K562 (cell line): ENCODE data around the gene TRMT112. TPM values are rescaled to one million over a fixed set of nuclear protein-coding genes. Genes with fewer than 3 reads are reported as not detected.

Experiments
- CTBP1 ChIP-seq: fragments of 450-650 bp; IDR thresholded peaks from 2 replicates; pipeline ENCODE4 v1.6.1; 2016; ENCODE audit warnings: borderline replicate concordance
- FOXK1 ChIP-seq: sonication (generic); formaldehyde crosslinking; IDR thresholded peaks from 2 replicates; pipeline ENCODE4 v1.8.0; 2022; ENCODE audit warnings: missing genetic modification reagents, mild to moderate bottlenecking, borderline replicate concordance
- HCFC1 ChIP-seq: IDR thresholded peaks from 2 replicates; pipeline ENCODE4 v1.6.1; 2012; ENCODE audit warnings: low read depth, low read length, improper control_type of control experiment
- ILF3 ChIP-seq: fragments of 450-650 bp; IDR thresholded peaks from 2 replicates; pipeline ENCODE4 v1.6.1; 2018; ENCODE audit warnings: antibody characterized with exemption, mild to moderate bottlenecking, moderate library complexity, borderline replicate concordance
- KHSRP ChIP-seq: fragments of 450-650 bp; IDR thresholded peaks from 2 replicates; pipeline ENCODE4 v1.6.1; 2017
- MEF2D ChIP-seq: conservative IDR thresholded peaks from 2 replicates; pipeline ENCODE4 v1.6.1; 2016; ENCODE audit warnings: low read depth, missing genetic modification characterization, missing compliant biosample characterization
- MLX ChIP-seq, 2 experiments: fragments of 450-650 bp in 1 of 2; sonication (generic) in 1 of 2; formaldehyde crosslinking; conservative IDR thresholded peaks; 2 replicates each; pipeline versions ENCODE4 v1.4.0 to v1.8.1; 2020 to 2022; ENCODE audit warnings: mild to moderate bottlenecking in 1 of 2, missing genetic modification reagents in 1 of 2
- MYNN ChIP-seq, 2 experiments: sonication (generic); formaldehyde crosslinking in 1 of 2; IDR thresholded peaks; 2 replicates each; pipeline versions ENCODE4 v1.5.0 to v1.6.1; 2016 to 2020; ENCODE audit warnings: antibody characterized with exemption in 1 of 2, missing genetic modification reagents in 1 of 2
- RBBP5 ChIP-seq: fragments of 200-600 bp; sonication (generic); IDR thresholded peaks from 2 replicates; pipeline ENCODE4 v1.6.1; 2012; ENCODE audit warnings: borderline replicate concordance, mild to moderate bottlenecking, low read length, control low read depth, inconsistent platforms; ENCODE audit not compliant: insufficient read depth, poor library complexity, severe bottlenecking
- SIX5 ChIP-seq, 2 experiments: IDR thresholded peaks; 2 replicates each; pipeline ENCODE4 v1.6.1; 2011; ENCODE audit warnings: low read length in 2 of 2, borderline replicate concordance in 1 of 2, low read depth in 1 of 2, mild to moderate bottlenecking in 1 of 2, moderate library complexity in 1 of 2; ENCODE audit not compliant: insufficient read depth in 1 of 2
- polyA plus RNA-seq, 8 experiments: library from polyadenylated mRNA; depleted of rRNA in 4 of 8; stranded (reverse) in 5 of 8; unstranded in 3 of 8; fragments of >200 nt; fragmentation: Nextera tagmentation in 2 of 8; fragmentation: Illumina TruSeq in 1 of 8; extraction: Ambion mirVana in 2 of 8; extraction: Trizol in 1 of 8; gene quantifications; 2 replicates each; pipeline versions ENCODE4 v1.2.1 to v1.2.3, GENCODE V29; 2011 to 2014; ENCODE audit warnings: inconsistent platforms in 1 of 8, missing spikeins in 1 of 8
- total RNA-seq, 7 experiments: library from RNA; depleted of rRNA in 6 of 7; stranded (reverse); fragments of >200 nt in 6 of 7; fragmentation: Illumina TruSeq in 2 of 7; extraction: Trizol in 2 of 7; gene quantifications; 2 replicates each; pipeline versions ENCODE4 v1.2.1 to v1.2.3, GENCODE V29; 2011 to 2021; ENCODE audit warnings: low replicate concordance in 1 of 7
- TF ChIP-seq, protein P1 (sequence below), 2 experiments: fragments of 450-650 bp; IDR thresholded peaks; 2 replicates each; pipeline ENCODE4 v1.6.1; 2016; ENCODE audit warnings: mild to moderate bottlenecking in 2 of 2, borderline replicate concordance in 1 of 2, low read depth in 1 of 2, moderate library complexity in 1 of 2
- TF ChIP-seq, protein P2 (sequence below), 2 experiments: fragments of 450-650 bp; IDR thresholded peaks; 2 replicates each; pipeline ENCODE4 v1.6.1; 2018; ENCODE audit warnings: mild to moderate bottlenecking in 2 of 2, low read depth in 1 of 2; ENCODE audit not compliant: partially characterized antibody in 2 of 2

Gene TRMT112
- total and polyA plus RNA-seq, 9 of the 15 experiments (the other 6 are each of a cell fraction or from before 2014, with no cell fraction given), result 162 to 444 (median 300) TPM

- TF ChIP-seq SIX5 (IDR thresholded peaks at IDR 0.05; ENCODE audit: borderline replicate concordance in 1 of 2, insufficient read depth in 1 of 2, low read depth in 1 of 2, low read length in 2 of 2) (no peak), KHSRP (no peak), HCFC1 (peak; percentile 55), RBBP5 (no peak), CTBP1 (peak; percentile 78; the same call in 1 of the 2 replicates), MEF2D (no peak), MLX (CRISPR knock-in tag; conservative IDR thresholded peaks at IDR 0.05) (no peak), FOXK1 (CRISPR knock-in tag) (0 out of 2 replicates have a peak, but pooled peaks have one; percentile 56), ILF3 (no peak), MYNN (IDR thresholded peaks at IDR 0.05) (peak; percentile 66; the same call in 1 of the 2 replicates), MYNN (CRISPR knock-in tag; IDR thresholded peaks at IDR 0.05) (no peak)
- TF ChIP-seq, protein P1, sequence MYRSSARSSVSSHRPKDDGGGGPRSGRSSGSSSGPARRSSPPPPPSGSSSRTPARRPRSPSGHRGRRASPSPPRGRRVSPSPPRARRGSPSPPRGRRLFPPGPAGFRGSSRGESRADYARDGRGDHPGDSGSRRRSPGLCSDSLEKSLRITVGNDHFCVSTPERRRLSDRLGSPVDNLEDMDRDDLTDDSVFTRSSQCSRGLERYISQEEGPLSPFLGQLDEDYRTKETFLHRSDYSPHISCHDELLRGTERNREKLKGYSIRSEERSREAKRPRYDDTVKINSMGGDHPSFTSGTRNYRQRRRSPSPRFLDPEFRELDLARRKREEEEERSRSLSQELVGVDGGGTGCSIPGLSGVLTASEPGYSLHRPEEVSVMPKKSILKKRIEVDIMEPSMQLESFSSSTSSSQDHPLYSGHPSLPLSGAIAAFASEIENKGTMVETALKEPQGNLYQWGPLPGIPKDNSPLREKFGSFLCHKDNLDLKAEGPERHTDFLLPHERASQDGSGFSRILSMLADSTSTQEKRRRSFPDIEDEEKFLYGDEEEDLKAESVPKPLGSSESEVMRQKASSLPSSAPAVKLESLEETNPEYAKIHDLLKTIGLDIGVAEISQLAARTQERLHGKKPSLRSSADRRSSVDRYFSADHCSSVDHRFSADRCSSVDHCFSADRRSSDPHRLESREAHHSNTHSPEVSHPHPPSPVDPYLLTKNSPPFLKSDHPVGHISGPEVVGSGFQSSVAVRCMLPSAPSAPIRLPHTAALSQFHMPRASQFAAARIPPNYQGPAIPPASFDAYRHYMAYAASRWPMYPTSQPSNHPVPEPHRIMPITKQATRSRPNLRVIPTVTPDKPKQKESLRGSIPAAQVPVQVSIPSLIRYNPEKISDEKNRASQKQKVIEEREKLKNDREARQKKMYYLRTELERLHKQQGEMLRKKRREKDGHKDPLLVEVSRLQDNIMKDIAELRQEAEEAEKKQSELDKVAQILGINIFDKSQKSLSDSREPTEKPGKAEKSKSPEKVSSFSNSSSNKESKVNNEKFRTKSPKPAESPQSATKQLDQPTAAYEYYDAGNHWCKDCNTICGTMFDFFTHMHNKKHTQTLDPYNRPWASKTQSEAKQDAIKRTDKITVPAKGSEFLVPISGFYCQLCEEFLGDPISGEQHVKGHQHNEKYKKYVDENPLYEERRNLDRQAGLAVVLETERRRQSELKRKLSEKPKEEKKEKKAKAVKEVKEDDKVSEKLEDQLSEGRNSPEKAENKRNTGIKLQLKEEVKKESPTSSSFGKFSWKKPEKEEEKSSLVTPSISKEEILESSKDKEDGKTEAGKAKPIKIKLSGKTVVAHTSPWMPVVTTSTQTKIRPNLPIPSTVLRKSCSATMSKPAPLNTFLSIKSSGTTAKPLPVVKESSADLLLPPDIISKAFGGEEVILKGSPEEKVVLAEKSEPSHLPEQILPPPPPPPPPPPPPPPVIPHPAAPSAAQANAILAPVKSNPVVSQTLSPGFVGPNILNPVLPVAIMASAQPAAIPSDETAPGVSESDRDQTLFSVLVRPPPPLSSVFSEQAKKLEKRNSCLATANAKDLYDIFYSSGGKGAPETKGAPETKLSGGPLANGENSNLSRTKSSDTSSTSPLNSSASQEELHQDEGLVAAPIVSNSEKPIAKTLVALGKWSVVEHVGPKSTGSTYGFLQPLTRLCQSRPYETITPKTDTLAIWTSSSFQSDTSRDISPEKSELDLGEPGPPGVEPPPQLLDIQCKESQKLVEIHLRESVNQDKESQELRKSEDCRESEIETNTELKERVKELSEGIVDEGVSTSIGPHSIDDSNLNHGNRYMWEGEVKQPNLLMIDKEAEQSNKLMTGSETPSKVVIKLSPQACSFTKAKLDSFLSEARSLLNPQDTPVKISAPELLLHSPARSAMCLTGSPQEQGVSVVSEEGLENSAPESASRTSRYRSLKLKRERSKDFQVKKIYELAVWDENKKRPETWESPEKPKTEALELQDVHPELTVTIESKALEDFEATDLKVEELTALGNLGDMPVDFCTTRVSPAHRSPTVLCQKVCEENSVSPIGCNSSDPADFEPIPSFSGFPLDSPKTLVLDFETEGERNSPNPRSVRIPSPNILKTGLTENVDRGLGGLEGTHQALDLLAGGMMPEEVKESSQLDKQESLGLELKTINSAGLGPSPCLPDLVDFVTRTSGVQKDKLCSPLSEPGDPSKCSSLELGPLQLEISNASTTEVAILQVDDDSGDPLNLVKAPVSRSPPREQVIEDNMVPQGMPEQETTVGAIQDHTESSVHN (IDR thresholded peaks at IDR 0.05; ENCODE audit: borderline replicate concordance in 1 of 2, low read depth in 1 of 2), result no peak
- TF ChIP-seq, protein P2, sequence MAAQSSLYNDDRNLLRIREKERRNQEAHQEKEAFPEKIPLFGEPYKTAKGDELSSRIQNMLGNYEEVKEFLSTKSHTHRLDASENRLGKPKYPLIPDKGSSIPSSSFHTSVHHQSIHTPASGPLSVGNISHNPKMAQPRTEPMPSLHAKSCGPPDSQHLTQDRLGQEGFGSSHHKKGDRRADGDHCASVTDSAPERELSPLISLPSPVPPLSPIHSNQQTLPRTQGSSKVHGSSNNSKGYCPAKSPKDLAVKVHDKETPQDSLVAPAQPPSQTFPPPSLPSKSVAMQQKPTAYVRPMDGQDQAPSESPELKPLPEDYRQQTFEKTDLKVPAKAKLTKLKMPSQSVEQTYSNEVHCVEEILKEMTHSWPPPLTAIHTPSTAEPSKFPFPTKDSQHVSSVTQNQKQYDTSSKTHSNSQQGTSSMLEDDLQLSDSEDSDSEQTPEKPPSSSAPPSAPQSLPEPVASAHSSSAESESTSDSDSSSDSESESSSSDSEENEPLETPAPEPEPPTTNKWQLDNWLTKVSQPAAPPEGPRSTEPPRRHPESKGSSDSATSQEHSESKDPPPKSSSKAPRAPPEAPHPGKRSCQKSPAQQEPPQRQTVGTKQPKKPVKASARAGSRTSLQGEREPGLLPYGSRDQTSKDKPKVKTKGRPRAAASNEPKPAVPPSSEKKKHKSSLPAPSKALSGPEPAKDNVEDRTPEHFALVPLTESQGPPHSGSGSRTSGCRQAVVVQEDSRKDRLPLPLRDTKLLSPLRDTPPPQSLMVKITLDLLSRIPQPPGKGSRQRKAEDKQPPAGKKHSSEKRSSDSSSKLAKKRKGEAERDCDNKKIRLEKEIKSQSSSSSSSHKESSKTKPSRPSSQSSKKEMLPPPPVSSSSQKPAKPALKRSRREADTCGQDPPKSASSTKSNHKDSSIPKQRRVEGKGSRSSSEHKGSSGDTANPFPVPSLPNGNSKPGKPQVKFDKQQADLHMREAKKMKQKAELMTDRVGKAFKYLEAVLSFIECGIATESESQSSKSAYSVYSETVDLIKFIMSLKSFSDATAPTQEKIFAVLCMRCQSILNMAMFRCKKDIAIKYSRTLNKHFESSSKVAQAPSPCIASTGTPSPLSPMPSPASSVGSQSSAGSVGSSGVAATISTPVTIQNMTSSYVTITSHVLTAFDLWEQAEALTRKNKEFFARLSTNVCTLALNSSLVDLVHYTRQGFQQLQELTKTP (IDR thresholded peaks at IDR 0.05; ENCODE audit: low read depth in 1 of 2, partially characterized antibody in 2 of 2), result peak; percentile 41 to 73
These were observed 38.0 kb upstream of the TRMT112 start (continued) for GRCh38 chr11:64355078-64355940.
